Measurements from ENCODE around the gene PRKN.

PRKN gene

GRCh38 chr6:161618831-161619454 lies 1108.6 kb downstream of the PRKN start:
- DNase-seq = no peak

DNA sequence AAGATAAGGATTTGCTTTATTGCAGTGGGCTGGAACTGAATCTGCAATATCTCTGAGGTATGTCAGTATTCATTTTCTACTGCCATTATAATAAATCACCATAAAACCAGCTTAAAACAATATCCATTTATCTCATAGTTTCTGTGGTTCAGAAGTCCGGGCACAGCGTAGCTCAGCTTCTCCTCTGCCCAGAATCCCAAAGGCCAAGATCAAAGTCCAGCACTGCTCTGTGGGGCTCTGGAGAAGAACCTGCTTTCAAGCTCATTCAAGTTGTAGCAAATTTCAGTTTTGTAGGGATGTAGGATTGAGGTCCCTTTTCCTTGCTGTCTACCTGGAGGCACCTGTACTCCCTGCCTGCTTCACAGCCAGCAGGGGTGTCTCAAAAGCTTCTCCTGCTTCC lies 1113.9 kb downstream of the PRKN start:
- DNase-seq = no peak

GRCh38 chr6:161608771-161609170 lies 1118.8 kb downstream of the PRKN start:
- DNase-seq = no peak

- DNase-seq = no peak
Measured at GRCh38 chr6:161607696-161608297, 1119.8 kb downstream of the PRKN start.

DNA sequence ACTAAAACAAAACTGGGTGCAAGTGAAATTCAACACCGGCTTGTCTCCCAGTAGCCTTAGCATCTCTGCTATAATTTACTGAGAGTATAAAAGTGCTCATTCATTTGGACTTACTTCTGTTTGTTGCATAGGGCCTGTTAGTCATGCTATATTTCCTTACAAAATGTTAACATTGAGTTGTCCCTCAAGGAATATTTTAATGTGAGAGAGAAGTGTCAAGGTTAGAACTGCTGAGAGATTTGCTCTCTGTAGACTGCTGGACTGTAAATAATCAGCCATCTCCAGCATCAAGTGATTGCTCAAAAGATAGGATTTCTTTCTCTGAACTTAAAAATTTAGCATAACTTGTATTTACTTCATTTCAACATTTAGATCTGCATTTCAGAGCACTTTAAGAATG lies 1125.2 kb downstream of the PRKN start:
- DNase-seq = no peak

GRCh38 chr6:161598896-161599295 lies 1128.7 kb downstream of the PRKN start:
- no peak for DNase-seq

DNA sequence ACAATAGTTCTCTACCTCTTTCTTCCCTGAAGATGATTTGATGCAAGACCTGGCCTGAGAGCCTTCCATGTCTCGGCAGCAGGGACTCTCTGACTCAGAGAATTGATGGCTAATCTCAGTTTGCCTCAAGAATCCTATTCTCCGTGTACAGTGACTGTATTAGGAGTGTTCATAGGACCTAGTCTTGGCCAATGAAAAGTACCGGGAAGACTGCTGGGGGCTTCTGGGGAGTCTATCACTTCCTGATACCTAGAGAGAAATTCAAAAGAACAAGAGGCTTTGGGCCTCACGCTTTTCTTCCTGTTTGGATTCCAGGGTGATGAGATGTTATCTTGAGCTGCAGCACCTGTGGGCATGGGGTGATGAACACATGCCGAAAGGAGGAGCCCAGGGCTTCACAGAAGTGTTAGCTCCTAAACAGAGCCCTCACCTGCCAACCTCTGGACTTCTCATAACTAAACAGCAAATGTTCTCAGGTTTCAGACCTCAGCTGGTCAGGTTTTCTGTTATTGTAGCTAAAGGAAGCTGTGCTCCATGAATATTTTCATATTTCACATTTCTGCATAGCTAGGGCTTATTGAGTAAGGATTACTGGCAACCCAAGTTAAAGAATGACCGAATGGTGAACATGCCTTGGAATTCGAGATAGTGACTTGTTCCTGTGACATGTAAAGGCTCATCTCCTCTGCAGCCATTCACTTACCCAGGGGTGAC lies 1130.6 kb downstream of the PRKN start:
- no peak for DNase-seq

- DNase-seq = no peak
Measured at GRCh38 chr6:161594412-161594811, 1133.2 kb downstream of the PRKN start.

GRCh38 chr6:161590961-161591627 lies 1136.5 kb downstream of the PRKN start:
- no peak for DNase-seq

DNA sequence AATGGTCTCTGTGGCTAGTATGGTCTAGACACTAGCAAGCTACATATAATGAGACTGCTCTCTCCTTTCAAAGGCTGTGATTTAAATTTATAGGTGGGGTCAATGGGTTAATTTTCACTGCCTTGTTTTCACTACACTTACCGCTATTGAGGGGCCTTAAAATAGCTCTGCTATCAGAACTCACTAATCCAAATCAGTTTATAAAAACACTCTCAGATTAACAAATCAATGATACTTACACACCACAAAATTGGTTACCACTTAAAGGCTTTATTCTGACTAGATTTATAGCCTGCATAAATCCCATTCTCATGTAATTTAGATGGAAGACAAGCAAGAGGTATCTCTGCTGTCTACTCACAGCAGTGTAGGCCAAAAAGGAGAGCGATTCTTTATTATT lies 1140.7 kb downstream of the PRKN start:
- no peak for DNase-seq

- no peak for DNase-seq
Measured at GRCh38 chr6:161584621-161585340, 1142.8 kb downstream of the PRKN start.

- DNase-seq = no peak
Measured at GRCh38 chr6:161584051-161584450, 1143.5 kb downstream of the PRKN start.

DNA sequence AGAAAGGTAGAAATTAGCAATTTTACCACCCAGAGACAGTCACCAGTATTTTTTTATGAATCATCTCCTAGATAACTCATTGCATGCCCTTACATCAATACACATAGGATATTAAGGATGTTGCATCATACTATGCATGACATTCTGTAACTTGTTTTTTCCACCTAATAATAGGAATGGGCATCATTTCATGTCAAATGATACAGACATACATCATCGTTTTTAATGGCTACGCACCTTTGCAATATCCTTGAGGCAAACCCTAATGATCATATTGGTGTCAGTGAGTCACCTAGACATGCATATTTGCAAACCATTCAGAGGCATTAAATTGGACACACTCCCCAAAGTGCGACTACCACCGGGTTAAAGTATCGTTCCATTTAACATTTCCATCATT lies 1144.0 kb downstream of the PRKN start:
- no peak for DNase-seq

DNA sequence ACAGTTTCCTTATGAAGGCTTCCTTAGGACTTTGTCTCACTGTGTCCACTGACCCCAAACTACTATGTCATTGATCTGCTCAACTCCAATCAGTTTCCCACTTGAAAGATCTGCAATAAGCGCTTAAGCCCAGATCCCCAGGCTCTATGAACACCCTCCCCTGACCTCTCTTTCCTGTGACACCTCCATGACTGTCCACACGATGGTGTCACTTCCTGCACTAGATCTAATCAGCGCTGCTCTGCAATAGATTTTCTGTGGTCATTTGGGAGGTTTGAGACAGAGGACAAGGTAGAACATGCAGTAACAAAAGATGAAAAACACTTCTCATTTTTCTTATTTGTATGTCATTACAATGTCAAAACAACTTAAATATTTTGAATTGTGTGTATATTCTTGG lies 1149.1 kb downstream of the PRKN start:
- no peak for DNase-seq

DNA sequence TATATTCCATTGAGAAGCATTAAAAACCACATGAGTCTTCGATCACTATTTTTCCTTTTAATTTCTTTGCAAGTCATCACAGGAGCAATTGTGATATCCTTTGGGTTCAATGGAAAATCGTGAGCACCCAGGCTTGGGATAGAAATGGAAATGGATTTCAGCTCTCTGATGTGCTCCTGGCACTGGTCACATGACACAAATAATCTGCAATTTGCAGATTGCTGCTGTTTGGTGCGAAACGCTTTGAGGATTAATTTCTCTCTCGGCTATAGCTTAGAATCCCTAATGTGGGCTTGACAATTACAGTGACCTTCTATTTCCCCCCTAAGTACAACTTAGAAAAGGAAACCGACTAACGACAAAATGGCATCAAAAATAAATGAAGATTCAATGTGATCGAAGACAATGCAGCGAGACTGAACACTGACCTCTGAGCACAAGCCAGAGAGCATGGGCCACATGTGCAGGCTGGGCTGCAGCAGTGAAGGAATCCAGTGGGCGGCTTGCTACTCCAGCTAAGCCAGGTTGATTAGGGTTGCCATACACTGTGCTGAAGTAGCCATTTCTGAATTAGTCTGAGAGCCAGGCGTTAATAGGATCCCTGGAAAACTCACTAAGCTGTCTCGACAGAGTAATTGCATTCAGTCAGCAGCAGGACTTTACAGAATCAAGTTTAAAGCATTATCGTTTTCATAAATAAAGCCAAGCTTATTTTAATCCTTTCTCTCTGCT lies 1151.9 kb downstream of the PRKN start:
- no peak for DNase-seq

- no peak for DNase-seq
Measured at GRCh38 chr6:161568885-161569456, 1158.6 kb downstream of the PRKN start.

DNA sequence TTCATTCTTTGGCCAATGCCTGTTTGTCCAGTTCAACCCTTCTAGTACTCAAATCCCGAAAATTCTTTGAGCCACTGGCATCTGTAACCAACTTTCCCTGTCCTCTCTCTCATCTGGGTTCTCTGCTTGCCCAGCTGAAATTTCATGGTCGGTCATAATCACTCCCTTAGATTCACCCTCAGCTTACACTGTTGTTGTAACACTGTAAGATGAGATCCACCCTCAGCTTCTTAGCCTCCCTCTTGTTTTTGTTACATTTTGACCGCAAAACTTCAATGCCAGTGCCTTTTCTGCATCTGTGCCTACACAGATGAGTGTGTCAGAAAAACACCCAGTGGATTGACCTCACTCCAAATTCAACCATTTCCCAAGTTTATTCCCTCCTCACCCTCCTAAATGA lies 1162.6 kb downstream of the PRKN start:
- no peak for DNase-seq

DNA sequence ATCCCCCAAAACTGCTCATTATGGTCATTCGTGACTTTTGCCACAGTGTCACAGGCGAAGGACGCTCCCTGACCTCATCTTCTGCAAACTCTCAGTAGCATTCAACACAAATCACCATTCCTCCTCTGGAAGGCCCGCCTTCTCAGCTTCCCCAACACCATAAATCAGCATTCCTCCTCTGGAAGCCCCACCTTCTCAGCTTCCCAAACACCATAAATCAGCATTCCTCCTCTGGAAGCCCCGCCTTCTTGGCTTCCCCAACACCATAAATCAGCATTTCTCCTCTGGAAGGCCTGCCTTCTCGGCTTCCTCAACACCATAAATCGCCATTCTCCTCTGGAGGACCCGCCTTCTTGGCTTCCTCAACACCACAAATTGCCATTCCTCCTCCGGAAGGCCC lies 1165.7 kb downstream of the PRKN start:
- DNase-seq = no peak

DNA sequence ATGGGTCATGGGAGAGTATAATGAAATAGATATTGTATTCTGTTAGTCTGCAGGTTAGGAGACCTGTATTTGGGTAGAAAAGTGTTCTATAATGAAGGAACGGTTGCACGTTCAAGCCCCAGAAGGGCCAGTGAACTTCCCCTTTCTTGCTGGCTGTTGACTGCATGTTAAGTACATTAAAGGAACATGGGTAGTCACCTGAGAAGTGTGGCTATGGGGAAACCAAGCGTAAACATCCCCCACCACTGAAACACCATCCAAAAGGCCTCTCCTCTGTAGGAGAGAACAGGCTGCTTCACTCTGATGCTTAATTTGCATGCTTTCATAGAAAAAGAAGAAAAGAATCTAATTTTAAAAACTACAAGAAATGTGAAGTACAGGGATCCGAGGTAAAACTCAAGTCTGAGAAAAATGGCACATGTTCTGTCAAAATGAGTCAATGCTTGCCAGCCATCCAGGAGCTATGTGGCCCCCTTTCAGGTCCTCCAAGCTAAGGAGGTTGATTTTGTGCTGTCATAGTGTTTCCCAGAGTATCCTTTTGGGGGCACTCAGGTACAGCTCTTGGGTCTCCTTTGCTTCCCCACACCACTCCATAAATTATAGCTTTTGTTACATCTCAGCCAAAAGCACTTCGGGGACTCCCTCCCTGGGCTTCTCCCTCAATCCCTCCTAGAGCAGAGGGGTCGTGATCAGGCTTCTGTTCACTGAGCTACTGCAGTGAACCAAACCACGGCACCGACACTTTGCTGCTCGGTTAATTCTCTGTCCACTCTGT lies 1170.0 kb downstream of the PRKN start:
- DNase-seq = no peak

GRCh38 chr6:161554883-161555282 lies 1172.7 kb downstream of the PRKN start:
- no peak for DNase-seq

DNA sequence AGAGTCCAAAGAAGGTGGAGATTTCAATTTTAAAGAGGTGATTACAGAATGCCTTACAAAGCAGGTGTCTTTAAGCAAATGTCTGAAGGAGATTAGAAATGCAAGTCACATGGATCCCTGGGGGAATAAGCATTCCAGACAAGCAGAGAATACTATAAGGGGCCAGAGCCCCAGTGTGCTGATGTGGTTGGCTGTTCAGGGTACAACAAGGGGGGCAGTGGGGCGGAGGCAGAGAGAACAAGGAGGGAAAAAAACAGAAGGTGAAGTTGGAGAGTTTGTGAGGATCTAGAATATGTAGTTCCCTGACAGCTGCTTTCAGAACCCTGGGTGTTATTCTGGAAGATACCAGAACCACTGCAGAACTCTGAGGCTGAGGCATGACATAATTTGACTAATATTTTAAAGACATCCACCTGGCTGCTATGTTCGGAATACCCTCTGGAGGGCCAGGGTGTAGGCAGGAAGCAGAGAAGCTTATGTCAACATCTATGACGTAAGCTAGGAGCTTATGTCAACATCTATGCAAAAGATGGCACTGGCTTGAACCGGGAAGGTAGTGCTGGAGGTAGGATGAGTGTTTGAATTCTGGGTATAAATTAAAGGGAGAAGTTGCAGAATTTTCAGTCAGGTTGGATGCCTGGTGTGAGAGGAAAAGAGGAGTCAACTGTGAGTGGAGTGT lies 1177.5 kb downstream of the PRKN start:
- no peak for DNase-seq

Measured in DMS79 (cell line).